ENCODE data around the gene PPFIA3. TPM values are rescaled to one million over a fixed set of nuclear protein-coding genes. Genes with fewer than 3 reads are reported as not detected.
"Not testable (repeated sequence)": the region's sequence is repeated elsewhere in the genome, so short reads cannot be mapped to it uniquely, and the experiment has no call there.

PPFIA3 gene
- total and polyA plus RNA-seq, 2 experiments from 2014 or later, result 25.4 to 29.7 TPM

- TF ChIP-seq, protein P1, sequence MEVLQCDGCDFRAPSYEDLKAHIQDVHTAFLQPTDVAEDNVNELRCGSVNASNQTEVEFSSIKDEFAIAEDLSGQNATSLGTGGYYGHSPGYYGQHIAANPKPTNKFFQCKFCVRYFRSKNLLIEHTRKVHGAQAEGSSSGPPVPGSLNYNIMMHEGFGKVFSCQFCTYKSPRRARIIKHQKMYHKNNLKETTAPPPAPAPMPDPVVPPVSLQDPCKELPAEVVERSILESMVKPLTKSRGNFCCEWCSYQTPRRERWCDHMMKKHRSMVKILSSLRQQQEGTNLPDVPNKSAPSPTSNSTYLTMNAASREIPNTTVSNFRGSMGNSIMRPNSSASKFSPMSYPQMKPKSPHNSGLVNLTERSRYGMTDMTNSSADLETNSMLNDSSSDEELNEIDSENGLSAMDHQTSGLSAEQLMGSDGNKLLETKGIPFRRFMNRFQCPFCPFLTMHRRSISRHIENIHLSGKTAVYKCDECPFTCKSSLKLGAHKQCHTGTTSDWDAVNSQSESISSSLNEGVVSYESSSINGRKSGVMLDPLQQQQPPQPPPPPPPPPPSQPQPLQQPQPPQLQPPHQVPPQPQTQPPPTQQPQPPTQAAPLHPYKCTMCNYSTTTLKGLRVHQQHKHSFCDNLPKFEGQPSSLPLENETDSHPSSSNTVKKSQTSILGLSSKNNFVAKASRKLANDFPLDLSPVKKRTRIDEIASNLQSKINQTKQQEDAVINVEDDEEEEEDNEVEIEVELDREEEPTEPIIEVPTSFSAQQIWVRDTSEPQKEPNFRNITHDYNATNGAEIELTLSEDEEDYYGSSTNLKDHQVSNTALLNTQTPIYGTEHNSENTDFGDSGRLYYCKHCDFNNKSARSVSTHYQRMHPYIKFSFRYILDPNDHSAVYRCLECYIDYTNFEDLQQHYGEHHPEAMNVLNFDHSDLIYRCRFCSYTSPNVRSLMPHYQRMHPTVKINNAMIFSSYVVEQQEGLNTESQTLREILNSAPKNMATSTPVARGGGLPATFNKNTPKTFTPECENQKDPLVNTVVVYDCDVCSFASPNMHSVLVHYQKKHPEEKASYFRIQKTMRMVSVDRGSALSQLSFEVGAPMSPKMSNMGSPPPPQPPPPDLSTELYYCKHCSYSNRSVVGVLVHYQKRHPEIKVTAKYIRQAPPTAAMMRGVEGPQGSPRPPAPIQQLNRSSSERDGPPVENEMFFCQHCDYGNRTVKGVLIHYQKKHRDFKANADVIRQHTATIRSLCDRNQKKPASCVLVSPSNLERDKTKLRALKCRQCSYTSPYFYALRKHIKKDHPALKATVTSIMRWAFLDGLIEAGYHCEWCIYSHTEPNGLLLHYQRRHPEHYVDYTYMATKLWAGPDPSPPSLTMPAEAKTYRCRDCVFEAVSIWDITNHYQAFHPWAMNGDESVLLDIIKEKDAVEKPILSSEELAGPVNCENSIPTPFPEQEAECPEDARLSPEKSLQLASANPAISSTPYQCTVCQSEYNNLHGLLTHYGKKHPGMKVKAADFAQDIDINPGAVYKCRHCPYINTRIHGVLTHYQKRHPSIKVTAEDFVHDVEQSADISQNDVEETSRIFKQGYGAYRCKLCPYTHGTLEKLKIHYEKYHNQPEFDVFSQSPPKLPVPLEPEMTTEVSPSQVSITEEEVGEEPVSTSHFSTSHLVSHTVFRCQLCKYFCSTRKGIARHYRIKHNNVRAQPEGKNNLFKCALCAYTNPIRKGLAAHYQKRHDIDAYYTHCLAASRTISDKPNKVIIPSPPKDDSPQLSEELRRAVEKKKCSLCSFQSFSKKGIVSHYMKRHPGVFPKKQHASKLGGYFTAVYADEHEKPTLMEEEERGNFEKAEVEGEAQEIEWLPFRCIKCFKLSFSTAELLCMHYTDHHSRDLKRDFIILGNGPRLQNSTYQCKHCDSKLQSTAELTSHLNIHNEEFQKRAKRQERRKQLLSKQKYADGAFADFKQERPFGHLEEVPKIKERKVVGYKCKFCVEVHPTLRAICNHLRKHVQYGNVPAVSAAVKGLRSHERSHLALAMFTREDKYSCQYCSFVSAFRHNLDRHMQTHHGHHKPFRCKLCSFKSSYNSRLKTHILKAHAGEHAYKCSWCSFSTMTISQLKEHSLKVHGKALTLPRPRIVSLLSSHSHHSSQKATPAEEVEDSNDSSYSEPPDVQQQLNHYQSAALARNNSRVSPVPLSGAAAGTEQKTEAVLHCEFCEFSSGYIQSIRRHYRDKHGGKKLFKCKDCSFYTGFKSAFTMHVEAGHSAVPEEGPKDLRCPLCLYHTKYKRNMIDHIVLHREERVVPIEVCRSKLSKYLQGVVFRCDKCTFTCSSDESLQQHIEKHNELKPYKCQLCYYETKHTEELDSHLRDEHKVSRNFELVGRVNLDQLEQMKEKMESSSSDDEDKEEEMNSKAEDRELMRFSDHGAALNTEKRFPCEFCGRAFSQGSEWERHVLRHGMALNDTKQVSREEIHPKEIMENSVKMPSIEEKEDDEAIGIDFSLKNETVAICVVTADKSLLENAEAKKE (CRISPR knock-in tag; IDR thresholded peaks at IDR 0.05), result no peak
- no peak for TF ChIP-seq CREB1 (CRISPR knock-in tag; IDR thresholded peaks at IDR 0.05; ENCODE audit: low read depth)
- no peak for TF ChIP-seq EZH2phosphoT487 (IDR thresholded peaks at IDR 0.05; ENCODE audit: unreplicated experiment)
- no peak for TF ChIP-seq ZNF331 (CRISPR knock-in tag; IDR thresholded peaks at IDR 0.05; ENCODE audit: low read depth)
- TF ChIP-seq NANOG (IDR thresholded peaks at IDR 0.05; ENCODE audit: borderline replicate concordance), result no peak
- no peak for TF ChIP-seq EZH2 (IDR thresholded peaks at IDR 0.05; ENCODE audit: low read depth, unreplicated experiment)
- no peak for TF ChIP-seq JUNB (IDR thresholded peaks at IDR 0.05; ENCODE audit: unreplicated experiment)
- TF ChIP-seq CTCF (conservative IDR thresholded peaks at IDR 0.05; ENCODE audit: low read depth in 2 of 2), result no peak
- TF ChIP-seq POLR2AphosphoS5 (IDR thresholded peaks at IDR 0.05; ENCODE audit: low read depth), result no peak
Observed at GRCh38 chr19:49180659-49181058, 61.3 kb downstream of the PPFIA3 start (continued).

DNA sequence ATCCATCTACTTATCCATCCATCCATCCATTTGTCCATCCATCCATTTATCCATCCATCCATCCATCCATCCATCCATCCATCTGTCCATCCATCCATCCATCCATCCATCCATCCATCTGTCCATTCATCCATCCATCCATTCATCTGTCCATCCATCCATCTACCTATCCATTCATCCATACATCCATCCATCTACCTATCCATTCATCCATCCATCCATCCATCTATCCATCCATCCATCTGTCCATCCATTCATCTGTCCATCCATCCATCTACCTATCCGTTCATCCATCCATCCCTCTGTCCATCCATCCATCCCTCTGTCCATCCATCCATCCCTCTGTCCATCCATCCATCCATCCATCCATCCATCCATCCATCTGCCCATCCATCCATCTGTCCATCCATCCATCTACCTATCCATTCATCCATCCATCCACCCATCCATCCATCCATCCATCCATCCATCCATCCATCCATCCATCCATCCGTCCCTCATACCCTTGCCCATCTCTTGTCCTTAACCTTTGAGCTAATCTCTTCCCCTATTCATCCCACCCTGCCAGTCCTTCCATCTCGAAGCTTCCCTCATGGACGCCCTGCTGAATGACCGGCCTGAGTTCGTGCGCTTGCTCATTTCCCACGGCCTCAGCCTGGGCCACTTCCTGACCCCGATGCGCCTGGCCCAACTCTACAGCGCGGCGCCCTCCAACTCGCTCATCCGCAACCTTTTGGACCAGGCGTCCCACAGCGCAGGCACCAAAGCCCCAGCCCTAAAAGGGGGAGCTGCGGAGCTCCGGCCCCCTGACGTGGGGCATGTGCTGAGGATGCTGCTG, 62.9 kb downstream of the PPFIA3 start:
- H3K4me3 Mint-ChIP-seq; H3K27ac ChIP-seq (ENCODE audit: low read depth); H3K4me1 Mint-ChIP-seq; H3K9me2 ChIP-seq (ENCODE audit: insufficient read depth); H4K20me1 ChIP-seq (replicated peaks; ENCODE audit: insufficient read depth); H3K9me3 Mint-ChIP-seq; H3K36me3 ChIP-seq (ENCODE audit: insufficient read depth); H3K4me1 ChIP-seq (ENCODE audit: insufficient read depth); H3K27me3 ChIP-seq (ENCODE audit: insufficient read depth); H3F3A ChIP-seq (replicated peaks; ENCODE audit: low read depth); H2AFZ ChIP-seq; H3K79me2 ChIP-seq (replicated peaks; ENCODE audit: insufficient read depth); H3K27ac Mint-ChIP-seq: not testable (repeated sequence)
- H3K36me3 Mint-ChIP-seq (ENCODE audit: low read depth), result peaks cover 12% of the 10 kb centered on the region; the same call in 2 of the 3 replicates
- peak overlapping the region; percentile 38; the same call in 1 of the 2 replicates for H3K4me3 ChIP-seq
- DNase-seq (ENCODE audit: low spot score), result peak; percentile 44
- H3K27me3 Mint-ChIP-seq (ENCODE audit: insufficient read depth, low read depth, poor library complexity), result peaks cover 11% of the 10 kb centered on the region
- peak overlapping the region; percentile 55 for H3K4me2 ChIP-seq
- peak; percentile 48 for ATAC-seq
